Stimulated activated CD4-positive, alpha-beta T cell treated with anti-CD3 and anti-CD28 coated beads, Interleukin-1b, Interleukin-23, amount 100 ng/mL, for 48 hours (primary cell): ENCODE data around the gene COL16A1.

Experiments used
- DNase-seq: peaks from one replicate; pipeline ENCODE4 v3.0.0-alpha.2; 2020

Gene COL16A1

GRCh38 chr1:31705080-31705866 is 1.5 kb upstream of the COL16A1 start:
- DNase-seq: peak; percentile 80

DNA sequence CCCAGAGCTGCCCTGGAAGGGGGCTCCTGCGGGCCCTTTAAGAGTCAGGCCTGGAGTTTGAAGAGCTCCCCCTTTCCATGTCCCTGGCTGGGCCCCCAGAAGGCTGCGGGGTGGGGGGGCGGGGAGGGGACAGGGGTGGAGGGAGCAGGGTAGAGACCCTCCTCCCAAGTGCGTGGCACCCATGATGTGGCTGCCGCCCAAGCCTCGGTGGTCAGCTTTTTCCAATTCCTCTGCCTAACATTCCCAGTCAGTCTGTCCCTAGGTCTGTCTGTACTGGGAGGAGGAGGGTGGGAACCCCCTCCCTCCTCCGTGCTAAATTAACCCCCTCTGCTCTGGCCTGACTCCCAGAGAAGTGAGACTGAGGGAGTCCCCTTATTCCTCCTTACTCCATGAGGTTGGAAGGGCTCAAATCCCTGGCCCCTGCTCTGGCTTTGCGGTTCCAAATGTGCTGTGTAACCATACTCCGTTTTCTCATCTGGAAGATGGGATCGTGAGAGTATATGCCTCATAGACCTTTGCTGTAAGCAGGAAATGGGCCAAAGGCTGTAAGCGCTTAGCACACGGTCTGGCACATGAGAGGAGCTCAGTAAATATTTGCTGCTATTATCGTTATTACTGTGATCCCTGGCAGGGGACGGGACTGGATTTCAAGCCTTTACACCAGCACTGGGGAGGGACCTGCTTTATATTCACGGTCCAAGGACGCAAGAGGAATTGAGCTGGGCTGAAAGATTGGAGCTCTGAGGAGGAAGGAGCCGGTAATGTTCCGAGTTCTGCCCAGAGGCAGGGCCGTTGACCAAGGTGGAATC is 658 bp upstream of the COL16A1 start:
- DNase-seq: no peak

- DNase-seq: no peak
Measured at GRCh38 chr1:31702836-31703404, 897 bp downstream of the COL16A1 start.

- DNase-seq: peak; percentile 34
Measured at GRCh38 chr1:31701091-31701736, 2.6 kb downstream of the COL16A1 start.

GRCh38 chr1:31700468-31701090 is 3.2 kb downstream of the COL16A1 start:
- DNase-seq: no peak

- peak; percentile 10 for DNase-seq
Measured at GRCh38 chr1:31699341-31699891, 4.4 kb downstream of the COL16A1 start.

GRCh38 chr1:31697369-31697984 is 6.3 kb downstream of the COL16A1 start:
- DNase-seq: no peak

GRCh38 chr1:31696242-31696641 is 7.6 kb downstream of the COL16A1 start:
- no peak for DNase-seq

GRCh38 chr1:31695327-31695726 is 8.5 kb downstream of the COL16A1 start:
- DNase-seq: no peak

DNA sequence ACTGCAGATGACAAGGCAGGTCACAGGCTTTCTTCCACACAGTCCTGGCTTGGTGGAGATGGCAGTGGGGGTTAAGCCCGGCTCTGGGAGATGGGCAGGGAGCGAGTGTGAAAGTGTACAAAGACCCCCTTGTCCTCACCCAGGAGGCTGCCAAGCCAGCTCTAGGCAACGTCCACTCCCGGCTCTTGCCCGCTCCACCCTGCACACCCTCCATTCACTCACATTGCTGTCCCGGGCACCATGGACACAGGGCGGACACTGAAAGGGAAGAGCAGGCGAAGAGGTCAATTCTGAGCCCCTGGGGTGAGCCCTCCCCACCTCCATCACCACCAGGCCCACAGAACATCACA is 8.9 kb downstream of the COL16A1 start:
- no peak for DNase-seq

DNA sequence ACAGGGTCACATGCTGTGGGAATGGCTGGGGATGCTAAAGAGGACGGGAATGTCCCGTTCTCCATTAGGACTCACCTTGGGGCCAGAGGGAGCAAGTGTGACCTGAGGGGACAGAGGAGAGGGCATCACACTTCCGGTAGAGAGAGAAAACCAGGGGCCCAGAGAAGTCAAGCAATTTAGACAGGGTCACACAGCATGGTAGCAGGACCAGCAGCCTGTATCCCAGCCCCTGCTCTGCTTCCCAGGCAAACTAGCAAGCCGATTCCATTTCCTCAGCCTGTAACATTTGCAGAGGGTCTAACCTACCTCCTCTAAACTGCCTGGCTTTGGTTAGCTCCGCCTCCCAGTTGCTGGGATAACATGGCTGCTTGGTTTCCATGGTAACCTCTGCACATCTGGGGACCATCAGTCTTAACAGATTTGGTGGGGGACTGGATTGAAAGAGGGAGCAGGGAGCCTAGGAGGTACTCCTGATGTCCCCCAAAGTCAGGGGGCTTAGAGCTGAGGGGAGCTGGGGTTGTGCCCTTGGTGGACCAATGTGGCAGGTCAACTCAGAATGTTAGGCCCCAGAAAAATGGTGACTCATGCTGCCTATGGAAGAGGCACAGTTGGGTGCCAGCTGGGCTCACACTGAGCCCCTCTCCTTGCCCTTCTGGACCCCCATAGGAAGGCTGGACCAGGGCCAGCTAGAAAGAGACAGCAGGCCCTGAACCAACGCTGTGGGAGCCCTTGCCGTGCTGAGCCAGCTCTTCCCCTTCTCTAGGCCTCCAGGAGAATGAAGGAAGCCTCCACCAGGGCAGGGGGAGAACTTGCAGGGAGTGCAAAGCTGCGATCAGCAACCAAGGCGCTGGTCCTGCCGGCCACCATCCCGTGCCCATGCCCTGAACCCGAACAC is 9.5 kb downstream of the COL16A1 start:
- no peak for DNase-seq

DNA sequence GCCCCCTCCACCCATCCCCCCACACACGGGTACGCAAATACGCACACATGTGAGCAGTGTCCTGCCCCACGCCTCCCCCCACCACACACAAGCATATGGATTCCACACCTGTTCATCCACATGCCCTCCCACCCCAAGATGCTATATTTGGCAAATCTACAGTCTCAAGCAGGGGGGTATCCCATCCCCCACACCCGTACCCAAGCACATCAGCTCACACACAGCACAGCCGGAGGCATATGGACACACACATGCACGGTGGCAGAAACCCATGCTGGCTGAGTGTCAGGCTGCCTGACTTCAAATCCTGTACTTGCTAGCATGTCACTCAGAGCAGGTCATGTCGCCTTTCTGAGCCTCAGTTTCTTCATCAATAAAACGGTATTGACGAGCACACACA is 10.6 kb downstream of the COL16A1 start:
- no peak for DNase-seq

DNA sequence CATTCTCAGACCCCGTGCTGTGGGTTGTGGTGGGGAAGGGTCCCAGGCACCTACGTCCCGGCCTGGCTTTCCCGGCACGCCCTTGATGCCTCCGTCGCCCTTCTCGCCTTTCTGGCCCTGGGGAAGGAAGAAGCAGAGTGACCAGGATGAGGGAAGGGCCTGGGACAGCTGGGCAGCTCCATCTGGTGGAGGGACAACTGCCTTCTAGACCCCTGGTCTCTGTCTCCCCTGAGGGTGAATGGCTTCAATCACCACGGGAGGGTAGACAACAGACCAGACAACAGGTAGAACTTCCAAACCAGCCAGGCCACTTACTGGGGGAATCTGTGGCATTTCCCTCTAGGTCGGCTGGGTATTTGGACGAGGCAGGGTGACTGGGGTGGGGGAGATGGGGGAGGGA is 11.9 kb downstream of the COL16A1 start:
- no peak for DNase-seq

- DNase-seq: no peak
Measured at GRCh38 chr1:31691446-31691845, 12.4 kb downstream of the COL16A1 start.

- DNase-seq: no peak
Measured at GRCh38 chr1:31690921-31691320, 12.9 kb downstream of the COL16A1 start.

- DNase-seq: no peak
Measured at GRCh38 chr1:31689854-31690253, 14.0 kb downstream of the COL16A1 start.

DNA sequence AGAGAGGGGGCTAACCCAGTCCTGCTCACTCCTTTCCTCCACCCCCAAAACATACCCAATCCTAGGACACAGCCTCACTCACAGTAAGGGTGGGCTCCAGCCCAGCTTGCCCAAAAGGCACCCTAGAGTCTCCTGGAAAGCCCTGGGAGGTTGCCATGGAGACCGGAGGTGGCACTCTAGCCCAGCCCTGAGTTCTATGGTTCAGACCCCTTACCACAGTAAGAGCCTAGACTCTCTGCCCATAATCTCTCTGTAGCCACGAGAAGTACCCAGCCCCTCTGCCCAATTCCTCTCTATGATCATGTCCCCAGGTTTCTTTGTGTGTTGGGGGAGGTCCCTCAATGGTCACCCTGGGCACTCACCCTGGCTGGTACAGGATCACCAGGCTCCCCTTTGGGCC is 14.4 kb downstream of the COL16A1 start:
- DNase-seq: no peak

DNA sequence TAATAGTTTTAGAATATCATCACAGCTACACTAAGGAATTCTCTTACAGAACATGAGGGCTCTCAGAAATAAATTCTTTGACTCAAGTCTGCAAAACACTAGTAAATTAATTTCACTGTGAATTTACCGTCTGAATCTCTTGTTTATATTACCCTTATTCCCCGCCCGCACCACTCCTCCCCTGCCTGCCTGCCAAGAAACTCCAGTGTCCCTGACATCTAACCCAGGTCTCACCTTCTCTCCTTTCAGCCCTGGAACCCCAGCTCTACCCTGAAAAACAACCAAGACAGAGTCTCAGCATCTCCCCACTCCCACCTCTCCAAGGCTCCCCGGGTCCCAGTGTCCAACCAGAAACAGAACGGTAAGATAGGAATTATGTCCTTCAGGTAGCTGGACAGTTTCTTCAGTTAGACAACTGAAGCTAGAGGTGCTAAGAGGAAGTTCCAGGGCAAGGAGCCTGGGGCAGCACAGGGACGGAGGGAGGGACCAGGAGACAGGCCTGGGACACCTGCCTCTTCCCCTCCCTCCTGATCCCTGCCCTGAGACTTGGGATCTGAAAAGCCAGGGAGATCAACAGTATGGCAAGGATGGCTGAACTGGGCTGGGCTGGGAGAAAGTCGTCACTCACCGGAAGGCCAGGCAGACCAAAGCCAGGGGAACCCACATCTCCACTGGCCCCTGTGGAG is 15.4 kb downstream of the COL16A1 start:
- no peak for DNase-seq

DNA sequence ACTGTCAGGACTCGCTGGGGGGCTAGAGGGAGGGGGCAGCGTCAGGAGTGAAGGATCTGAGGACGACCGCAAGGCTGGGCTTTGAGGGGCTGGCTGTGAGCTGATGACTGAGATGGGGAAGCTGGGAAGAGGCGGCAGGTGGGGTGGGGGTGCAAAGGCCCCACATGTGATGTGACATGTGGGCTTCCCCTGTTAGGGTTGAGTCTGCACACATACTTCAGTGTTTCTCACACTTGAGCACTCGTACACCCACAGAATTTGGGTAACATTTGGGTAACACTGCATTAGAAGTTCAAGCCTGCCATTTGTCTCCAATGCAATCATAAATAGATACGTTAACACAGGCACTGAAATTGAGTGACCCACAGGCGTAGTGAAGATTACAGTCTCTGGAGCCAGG is 16.2 kb downstream of the COL16A1 start:
- DNase-seq: no peak

DNA sequence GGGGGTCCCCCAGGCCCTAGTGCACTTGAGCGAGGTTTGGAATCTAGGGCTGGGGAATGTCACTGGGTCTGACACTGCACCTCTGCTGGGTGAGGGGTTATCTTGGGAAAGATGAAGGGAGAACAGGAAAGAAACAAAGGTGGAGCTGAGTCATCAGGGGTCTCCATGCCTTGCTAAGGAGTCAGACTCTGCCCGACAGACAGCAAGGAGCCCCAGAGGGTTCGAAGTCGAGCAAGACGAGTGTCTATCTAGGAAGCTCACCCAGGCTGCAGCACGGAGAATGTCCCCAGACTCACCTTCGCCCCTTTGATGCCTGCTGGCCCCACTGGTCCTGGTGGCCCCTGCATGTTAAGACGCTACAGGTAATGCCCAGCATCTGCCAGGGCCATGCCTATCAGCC is 18.0 kb downstream of the COL16A1 start:
- DNase-seq: no peak

- DNase-seq: no peak
Measured at GRCh38 chr1:31683997-31684396, 19.8 kb downstream of the COL16A1 start.
